ENCODE results near the gene CPNE7.

- TF ChIP-seq CTCF (IDR thresholded peaks at IDR 0.05; ENCODE audit: poor library complexity), result no peak
- no peak for TF ChIP-seq EZH2 (IDR thresholded peaks at IDR 0.05; ENCODE audit: borderline replicate concordance)
- no peak for TF ChIP-seq EZH2phosphoT487 (IDR thresholded peaks at IDR 0.05; ENCODE audit: low read depth, severe bottlenecking, unreplicated experiment)
Observed at GRCh38 chr16:89618109-89618998, 42.8 kb downstream of the CPNE7 start.
